Limb (tissue), 2 donors: ENCODE data around the gene C1QL4.
A peak's percentile ranks its signal among the peaks of the same experiment; 100 is the strongest.
"Not testable (repeated sequence)": the region's sequence is repeated elsewhere in the genome, so short reads cannot be mapped to it uniquely, and the experiment has no call there.

Source experiments
- DNase-seq, 2 donors: peaks; one replicate each; pipeline ENCODE4 v3.0.0-alpha.2; 2016; ENCODE audit errors: extremely low spot score in 2 of 2

C1QL4 gene

GRCh38 chr12:49334226-49334625 is 2.8 kb downstream of the C1QL4 start:
- DNase-seq: peak in 1 of 2 donors; percentile 36

- DNase-seq: not testable (repeated sequence)
Measured at GRCh38 chr12:49333778-49334177, 3.2 kb downstream of the C1QL4 start.

GRCh38 chr12:49332891-49333371 is 4.1 kb downstream of the C1QL4 start:
- DNase-seq: no peak

- DNase-seq: peak in 1 of 2 donors; percentile 45
Measured at GRCh38 chr12:49332441-49332861, 4.5 kb downstream of the C1QL4 start.

- peak; percentile 61 to 83 for DNase-seq
Measured at GRCh38 chr12:49331380-49332222, 5.4 kb downstream of the C1QL4 start.

DNA sequence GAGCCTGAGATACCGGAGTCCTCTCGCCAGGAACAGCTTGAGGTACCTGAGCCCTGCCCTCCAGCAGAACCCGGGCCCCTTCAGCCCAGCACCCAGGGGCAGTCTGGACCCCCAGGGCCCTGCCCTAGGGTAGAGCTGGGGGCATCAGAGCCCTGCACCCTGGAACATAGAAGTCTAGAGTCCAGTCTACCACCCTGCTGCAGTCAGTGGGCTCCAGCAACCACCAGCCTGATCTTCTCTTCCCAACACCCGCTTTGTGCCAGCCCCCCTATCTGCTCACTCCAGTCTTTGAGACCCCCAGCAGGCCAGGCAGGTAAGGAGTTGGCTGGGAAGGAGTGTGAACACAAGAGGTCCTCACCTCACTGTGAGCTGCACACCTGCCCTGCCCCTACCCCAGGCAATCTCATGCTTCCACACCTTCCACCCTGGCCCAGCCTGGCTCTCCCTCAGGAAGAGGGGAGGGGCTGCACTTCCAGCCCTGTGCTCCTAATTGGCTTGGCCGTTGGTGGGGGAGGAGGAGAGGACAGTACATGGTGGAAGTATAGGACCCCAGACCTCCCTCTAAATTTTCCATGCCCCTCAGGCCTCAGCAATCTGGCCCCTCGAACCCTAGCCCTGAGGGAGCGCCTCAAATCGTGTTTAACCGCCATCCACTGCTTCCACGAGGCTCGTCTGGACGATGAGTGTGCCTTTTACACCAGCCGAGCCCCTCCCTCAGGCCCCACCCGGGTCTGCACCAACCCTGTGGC is 6.2 kb downstream of the C1QL4 start:
- no peak for DNase-seq

DNA sequence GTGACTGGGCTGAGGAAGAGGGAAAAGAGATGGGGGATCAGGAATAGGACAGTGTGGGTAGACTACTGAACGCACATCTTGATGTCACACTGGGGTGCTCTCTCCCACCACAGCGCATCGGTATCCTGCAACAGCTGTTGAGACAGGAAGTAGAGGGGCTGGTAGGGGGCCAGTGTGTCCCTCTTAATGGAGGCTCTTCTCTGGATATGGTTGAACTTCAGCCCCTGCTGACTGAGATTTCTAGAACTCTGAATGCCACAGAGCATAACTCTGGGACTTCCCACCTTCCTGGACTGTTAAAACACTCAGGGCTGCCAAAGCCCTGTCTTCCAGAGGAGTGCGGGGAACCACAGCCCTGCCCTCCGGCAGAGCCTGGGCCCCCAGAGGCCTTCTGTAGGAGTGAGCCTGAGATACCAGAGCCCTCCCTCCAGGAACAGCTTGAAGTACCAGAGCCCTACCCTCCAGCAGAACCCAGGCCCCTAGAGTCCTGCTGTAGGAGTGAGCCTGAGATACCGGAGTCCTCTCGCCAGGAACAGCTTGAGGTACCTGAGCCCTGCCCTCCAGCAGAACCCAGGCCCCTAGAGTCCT is 6.9 kb downstream of the C1QL4 start:
- no peak for DNase-seq

- DNase-seq: no peak
Measured at GRCh38 chr12:49328816-49329215, 8.2 kb downstream of the C1QL4 start.

- DNase-seq: no peak
Measured at GRCh38 chr12:49327887-49328286, 9.1 kb downstream of the C1QL4 start.

- no peak for DNase-seq
Measured at GRCh38 chr12:49327368-49327767, 9.6 kb downstream of the C1QL4 start.

GRCh38 chr12:49325606-49326005 is 11.4 kb downstream of the C1QL4 start:
- DNase-seq: no peak

DNA sequence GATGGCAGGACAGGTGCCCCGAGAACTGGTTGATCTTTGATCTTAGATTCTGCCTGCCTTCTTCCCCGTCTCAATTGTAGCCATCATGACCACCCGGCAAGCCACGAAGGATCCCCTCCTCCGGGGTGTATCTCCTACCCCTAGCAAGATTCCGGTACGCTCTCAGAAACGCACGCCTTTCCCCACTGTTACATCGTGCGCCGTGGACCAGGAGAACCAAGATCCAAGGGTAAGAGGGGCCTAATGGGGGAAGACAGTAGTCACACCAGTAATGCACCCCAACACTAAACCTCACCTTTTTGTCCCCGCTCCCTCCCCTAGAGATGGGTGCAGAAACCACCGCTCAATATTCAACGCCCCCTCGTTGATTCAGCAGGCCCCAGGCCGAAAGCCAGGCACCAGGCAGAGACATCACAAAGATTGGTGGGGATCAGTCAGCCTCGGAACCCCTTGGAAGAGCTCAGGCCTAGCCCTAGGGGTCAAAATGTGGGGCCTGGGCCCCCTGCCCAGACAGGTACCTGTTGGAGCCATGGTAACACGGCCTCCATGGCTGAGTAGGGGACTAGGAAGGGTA is 13.4 kb downstream of the C1QL4 start:
- no peak for DNase-seq

- DNase-seq: peak; percentile 97 to 99
Measured at GRCh38 chr12:49322708-49323523, 14.1 kb downstream of the C1QL4 start, which contains the start of gene TROAP. Gene TROAP (plus strand): TSS chr12:49323255. CDS start chr12:49323609, 354 bp downstream.

DNA sequence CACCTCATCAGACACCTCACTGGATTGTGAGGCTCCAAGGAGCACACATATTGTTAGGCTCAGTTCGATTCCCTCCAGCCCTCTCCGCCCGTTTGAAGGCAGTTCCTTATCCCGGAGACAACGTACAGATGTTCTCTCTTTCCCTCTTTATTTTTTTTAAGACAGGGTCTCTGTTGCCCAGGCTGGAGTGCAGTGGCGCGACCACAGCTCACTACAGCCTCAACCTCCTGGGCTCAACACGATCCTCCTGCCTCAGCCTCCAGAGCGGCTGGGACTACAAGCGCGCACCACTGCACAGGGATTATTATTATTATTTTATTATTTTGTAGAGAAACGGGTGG is 14.7 kb downstream of the C1QL4 start:
- DNase-seq: no peak

DNA sequence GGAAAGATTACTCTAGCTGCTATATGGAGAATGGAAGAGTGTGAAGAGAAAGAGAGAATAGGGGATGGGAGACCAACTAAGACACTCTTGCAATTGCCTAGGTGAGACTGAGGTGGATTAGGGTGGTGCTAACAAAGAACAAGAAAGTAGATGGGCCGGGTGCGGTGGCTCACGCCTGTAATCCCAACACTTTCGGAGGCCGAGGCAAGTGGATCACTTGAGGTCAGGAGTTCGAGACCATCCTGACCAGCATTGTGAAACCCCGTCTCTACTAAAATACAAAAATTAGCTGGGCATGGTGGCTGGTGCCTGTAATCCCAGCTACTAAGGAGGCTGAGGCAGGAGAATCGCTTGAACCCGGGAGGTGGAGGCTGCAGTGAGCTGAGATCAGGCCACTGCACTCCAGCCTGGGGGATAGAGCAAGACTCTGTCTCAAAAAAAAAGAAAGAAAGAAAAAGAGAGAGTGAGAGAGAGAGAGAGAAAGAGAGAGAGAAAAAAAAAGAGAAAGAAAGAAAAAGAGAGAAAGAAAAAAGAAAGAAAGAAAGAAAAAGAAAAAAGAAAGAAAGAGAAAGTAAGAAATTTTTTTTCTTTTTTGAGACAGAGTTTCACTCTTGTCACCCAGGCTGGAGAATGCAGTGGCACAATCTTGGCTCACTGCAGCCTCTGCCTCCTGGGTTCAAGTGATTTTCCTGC is 16.4 kb downstream of the C1QL4 start:
- DNase-seq: not testable (repeated sequence)

DNA sequence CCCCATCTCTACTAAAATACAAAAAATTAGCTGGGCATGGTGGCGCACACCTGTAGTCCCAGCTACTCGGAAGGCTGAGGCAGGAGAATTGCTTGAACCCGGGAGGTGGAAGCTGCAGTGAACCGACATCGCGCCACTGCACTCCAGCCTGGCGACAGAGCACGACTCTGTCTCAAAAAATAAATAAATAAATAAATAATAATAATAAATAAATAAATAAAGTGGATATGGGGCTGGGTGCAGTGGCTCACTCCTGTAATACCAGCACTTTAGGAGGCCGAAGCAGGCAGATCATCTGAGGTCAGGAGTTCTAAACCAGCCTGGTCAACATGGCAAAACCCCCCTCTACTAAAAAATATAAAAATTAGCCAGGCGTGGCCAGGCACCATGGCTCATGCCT is 19.9 kb downstream of the C1QL4 start:
- not testable (repeated sequence) for DNase-seq

DNA sequence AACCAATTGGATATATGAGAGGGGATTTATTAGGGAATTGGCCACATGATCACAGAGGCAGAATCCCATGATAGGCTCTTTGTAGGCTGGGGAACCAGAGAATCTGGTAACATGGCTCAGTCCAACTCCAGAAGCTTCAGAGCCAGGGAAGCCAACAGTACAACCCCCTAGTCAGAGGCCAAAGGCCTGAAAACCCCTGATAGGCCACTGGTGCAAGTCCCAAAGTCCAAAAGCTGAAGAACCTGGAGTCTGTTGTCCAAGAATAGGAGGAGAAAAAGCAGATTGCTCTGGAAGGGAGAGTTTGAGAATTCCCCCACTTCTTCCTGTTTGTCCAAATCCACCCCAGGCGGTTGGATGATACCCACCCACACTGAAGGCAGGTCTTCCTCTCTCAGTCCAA is 22.2 kb downstream of the C1QL4 start:
- no peak for DNase-seq

- DNase-seq: not testable (repeated sequence)
Measured at GRCh38 chr12:49310451-49311000, 26.5 kb downstream of the C1QL4 start.

DNA sequence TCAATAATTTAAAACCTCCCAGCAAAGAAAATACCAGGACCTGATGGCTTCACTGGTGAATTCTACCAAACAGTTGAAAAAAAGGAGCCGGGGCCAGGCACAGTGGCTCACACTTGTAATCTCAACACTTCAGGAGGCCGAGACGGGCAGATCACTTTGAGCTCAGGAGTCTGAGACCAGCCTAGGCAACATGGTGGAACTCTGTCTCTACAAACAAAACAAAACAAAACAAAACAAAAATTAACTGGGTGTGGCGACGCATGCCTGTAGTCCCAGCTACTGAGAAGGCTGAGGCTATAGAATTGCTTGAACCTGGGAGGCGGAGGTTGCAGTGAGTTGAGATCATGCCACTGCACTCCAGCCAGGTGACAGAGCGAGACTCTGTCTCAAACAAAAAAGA is 27.6 kb downstream of the C1QL4 start:
- DNase-seq: no peak
